ENCODE measurements around the gene THOC7. TPM values are rescaled to one million over a fixed set of nuclear protein-coding genes. Genes with fewer than 3 reads are reported as not detected.

The THOC7 gene
- total and polyA plus RNA-seq, 2 experiments from 2014 or later: 49.1 to 115 TPM

DNA sequence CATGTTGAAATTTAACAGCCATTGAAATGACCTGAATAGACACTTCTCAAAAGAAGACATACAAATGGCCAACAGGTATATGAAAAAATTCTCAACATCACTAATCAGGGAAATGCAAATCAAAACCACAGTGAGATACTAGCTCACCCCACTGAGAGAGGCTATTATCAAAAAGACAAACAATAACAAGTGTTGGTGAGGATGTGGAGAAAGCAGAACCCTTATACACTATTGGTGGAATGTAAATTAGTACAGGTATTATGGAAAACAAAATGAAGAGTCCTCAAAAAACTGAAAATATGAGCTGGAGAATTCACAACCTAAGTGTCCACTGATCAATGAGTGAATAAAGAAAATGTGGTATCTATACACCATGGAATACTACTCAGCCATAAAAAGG lies 21.5 kb downstream of the THOC7 start:
- no peaks in the 10 kb centered on the region for H3K9me3 ChIP-seq (ENCODE audit: low read depth)
- H3K4me3 ChIP-seq: no peak overlapping the region
- peaks cover 3% of the 10 kb centered on the region for H3K4me1 ChIP-seq (ENCODE audit: low read depth)
- DNase-seq (ENCODE audit: low read depth in 1 of 2, low spot score in 1 of 2): no peak
- no peak overlapping the region for H3K27ac ChIP-seq
- H3K27me3 ChIP-seq: no peaks in the 10 kb centered on the region
- TF ChIP-seq CTCF (IDR thresholded peaks at IDR 0.05; ENCODE audit: low read depth, low read length): no peak
- H3K36me3 ChIP-seq: no peaks in the 10 kb centered on the region

- no peaks in the 10 kb centered on the region for H3K27me3 ChIP-seq
- no peak for TF ChIP-seq CTCF (IDR thresholded peaks at IDR 0.05; ENCODE audit: low read depth, low read length)
- peaks cover 7% of the 10 kb centered on the region for H3K4me1 ChIP-seq (ENCODE audit: low read depth)
- H3K36me3 ChIP-seq: no peaks in the 10 kb centered on the region
- no peak overlapping the region for H3K4me3 ChIP-seq
- H3K27ac ChIP-seq: no peak overlapping the region
- no peak for DNase-seq (ENCODE audit: low read depth in 1 of 2, low spot score in 1 of 2)
- no peaks in the 10 kb centered on the region for H3K9me3 ChIP-seq (ENCODE audit: low read depth)
Observed at GRCh38 chr3:63841704-63842103, 21.9 kb downstream of the THOC7 start.

DNA sequence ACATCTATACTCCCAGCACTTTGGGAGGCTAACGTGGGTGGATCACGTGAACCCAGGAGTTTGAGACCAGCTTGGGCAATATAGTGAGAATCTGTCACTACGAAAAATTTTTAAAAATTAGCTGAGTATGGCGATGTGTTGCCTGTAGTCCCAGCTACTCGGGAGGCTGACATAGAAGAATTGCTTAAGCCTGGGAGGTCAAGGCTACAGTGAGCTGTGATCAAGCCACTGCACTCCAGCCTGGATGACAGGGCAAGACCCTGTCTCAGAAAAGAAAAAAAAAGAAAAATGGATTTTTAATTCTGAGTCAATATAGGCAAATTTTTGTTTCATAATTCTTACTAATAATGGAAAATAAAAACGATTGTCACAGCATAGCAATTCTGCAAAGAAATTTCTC lies 31.2 kb downstream of the THOC7 start:
- no peaks in the 10 kb centered on the region for H3K9me3 ChIP-seq (ENCODE audit: low read depth)
- DNase-seq (ENCODE audit: low read depth in 1 of 2, low spot score in 1 of 2): no peak
- no peaks in the 10 kb centered on the region for H3K27me3 ChIP-seq
- peaks cover 21% of the 10 kb centered on the region for H3K36me3 ChIP-seq
- H3K4me1 ChIP-seq (ENCODE audit: low read depth): peaks cover 10% of the 10 kb centered on the region
- H3K4me3 ChIP-seq: no peak overlapping the region
- TF ChIP-seq CTCF (IDR thresholded peaks at IDR 0.05; ENCODE audit: low read depth, low read length): no peak
- no peak overlapping the region for H3K27ac ChIP-seq

GRCh38 chr3:63830526-63830925 lies 33.1 kb downstream of the THOC7 start:
- Histone ChIP-seq H3K4me3 (no peak overlapping the region), H3K4me1 (ENCODE audit: low read depth) (no peaks in the 10 kb centered on the region), H3K9me3 (ENCODE audit: low read depth) (no peaks in the 10 kb centered on the region), H3K36me3 (peaks cover 19% of the 10 kb centered on the region), H3K27me3 (no peaks in the 10 kb centered on the region), H3K27ac (no peak overlapping the region)
- DNase-seq (ENCODE audit: low read depth in 1 of 2, low spot score in 1 of 2): no peak
- TF ChIP-seq CTCF (IDR thresholded peaks at IDR 0.05; ENCODE audit: low read depth, low read length): no peak

- peak in 1 of 2 donors; percentile 11 for DNase-seq (ENCODE audit: low read depth in 1 of 2, low spot score in 1 of 2)
- Histone ChIP-seq H3K4me1 (ENCODE audit: low read depth) (no peaks in the 10 kb centered on the region), H3K36me3 (no peaks in the 10 kb centered on the region), H3K9me3 (ENCODE audit: low read depth) (no peaks in the 10 kb centered on the region), H3K27ac (no peak overlapping the region), H3K27me3 (peaks cover 5% of the 10 kb centered on the region), H3K4me3 (no peak overlapping the region)
- TF ChIP-seq CTCF (IDR thresholded peaks at IDR 0.05; ENCODE audit: low read depth, low read length): no peak
Observed at GRCh38 chr3:63824309-63824708, 39.3 kb downstream of the THOC7 start.

GRCh38 chr3:63819151-63819398 lies 44.5 kb downstream of the THOC7 start, which contains the start of gene C3orf49:
Gene C3orf49 (plus strand): TSS chr3:63819299. CDS start chr3:63819472, 173 bp downstream.
- H3K4me3 ChIP-seq: no peak within 1 kb of the TSS
- H3K4me1 ChIP-seq (ENCODE audit: low read depth): no peaks in the 10 kb centered on the region
- H3K27me3 ChIP-seq: peaks cover 15% of the 10 kb centered on the region
- DNase-seq (ENCODE audit: low read depth in 1 of 2, low spot score in 1 of 2): no peak
- no peak for TF ChIP-seq CTCF (IDR thresholded peaks at IDR 0.05; ENCODE audit: low read depth, low read length)
- H3K9me3 ChIP-seq (ENCODE audit: low read depth): no peaks in the 10 kb centered on the region
- no peak within 1 kb of the TSS for H3K27ac ChIP-seq
- no peaks in the 10 kb centered on the region for H3K36me3 ChIP-seq

All from cardiac muscle cell (in vitro differentiated cells and primary cell).